ENCODE measurements around the gene CERS1.

DNA sequence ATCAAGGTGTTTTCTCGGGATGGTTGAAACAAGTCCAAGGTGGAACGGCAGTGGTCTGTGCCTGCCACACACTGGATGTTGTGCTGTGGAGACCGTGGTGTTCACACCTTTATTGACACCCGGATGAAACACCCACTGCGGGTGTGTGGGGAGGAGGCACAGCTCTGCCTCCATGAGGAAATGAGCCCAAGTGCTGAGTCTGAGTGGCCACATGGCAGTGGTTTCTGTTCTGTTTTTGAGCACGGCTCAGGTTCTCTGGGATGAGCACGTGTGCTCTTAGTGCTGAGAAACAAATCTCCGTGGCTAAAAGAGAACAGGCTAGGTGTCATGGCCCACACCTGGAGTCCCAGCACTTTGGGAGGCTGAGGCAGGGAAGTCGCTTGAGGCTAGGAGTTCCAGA is 34.7 kb downstream of the CERS1 start:
- TF ChIP-seq CTCF (IDR thresholded peaks at IDR 0.05), result no peak
- TF ChIP-seq POLR2AphosphoS5 (IDR thresholded peaks at IDR 0.05), result no peak
- no peak for TF ChIP-seq POLR2A (IDR thresholded peaks at IDR 0.05)
- TF ChIP-seq EP300 (IDR thresholded peaks at IDR 0.05), result no peak
